Measurements from ENCODE around the gene SLC35C1.

DNA sequence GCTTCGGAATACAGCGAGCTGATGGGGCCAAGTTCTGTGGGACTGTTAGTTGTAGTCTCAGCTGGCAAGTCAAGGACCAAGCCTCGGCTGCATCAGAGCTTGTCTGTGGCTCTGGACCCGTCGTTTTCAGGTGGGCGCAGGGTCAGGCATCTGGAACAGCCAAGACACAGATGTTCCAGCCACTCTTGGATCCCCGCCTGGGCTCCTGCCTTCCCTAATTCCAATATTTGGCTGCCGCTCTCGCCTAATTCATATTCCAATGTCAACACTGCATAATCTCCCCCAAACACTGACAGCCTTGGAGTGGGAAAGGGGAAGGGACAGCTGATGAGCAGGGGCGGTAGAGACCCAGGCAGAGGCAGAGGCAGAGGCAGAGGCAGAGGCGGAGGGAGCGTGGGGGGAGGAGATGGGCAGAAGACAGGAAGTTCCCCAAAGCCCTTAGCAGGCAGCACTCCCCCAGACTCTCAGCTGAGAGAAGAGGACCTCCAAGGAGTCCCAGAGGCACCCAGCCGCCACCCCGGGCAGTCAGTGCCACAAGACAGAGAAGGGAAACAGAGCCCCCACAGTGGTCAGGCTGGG, 49.6 kb upstream of the SLC35C1 start:
- TF ChIP-seq, protein P1, sequence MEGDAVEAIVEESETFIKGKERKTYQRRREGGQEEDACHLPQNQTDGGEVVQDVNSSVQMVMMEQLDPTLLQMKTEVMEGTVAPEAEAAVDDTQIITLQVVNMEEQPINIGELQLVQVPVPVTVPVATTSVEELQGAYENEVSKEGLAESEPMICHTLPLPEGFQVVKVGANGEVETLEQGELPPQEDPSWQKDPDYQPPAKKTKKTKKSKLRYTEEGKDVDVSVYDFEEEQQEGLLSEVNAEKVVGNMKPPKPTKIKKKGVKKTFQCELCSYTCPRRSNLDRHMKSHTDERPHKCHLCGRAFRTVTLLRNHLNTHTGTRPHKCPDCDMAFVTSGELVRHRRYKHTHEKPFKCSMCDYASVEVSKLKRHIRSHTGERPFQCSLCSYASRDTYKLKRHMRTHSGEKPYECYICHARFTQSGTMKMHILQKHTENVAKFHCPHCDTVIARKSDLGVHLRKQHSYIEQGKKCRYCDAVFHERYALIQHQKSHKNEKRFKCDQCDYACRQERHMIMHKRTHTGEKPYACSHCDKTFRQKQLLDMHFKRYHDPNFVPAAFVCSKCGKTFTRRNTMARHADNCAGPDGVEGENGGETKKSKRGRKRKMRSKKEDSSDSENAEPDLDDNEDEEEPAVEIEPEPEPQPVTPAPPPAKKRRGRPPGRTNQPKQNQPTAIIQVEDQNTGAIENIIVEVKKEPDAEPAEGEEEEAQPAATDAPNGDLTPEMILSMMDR (conservative IDR thresholded peaks at IDR 0.05; ENCODE audit: low read length): no peak
- TF ChIP-seq EZH2phosphoT487 (IDR thresholded peaks at IDR 0.05; ENCODE audit: borderline replicate concordance): no peak

Measured in Loucy (cell line).